Aorta (tissue), 4 donors: Measurements from ENCODE around the gene ACTC1. TPM values are rescaled to one million over a fixed set of nuclear protein-coding genes. Genes with fewer than 3 reads are reported as not detected.

Experiments
- polyA plus RNA-seq, 2 donors: library from polyadenylated mRNA; stranded (reverse); fragments of 200-250 nt; gene quantifications; one replicate each; pipeline ENCODE4 v1.2.3, GENCODE V29; 2013
- total RNA-seq, 2 donors: library from RNA; stranded (reverse); fragmentation: NEBNext Ultra II Directional; extraction: Animal tissue kit (Norgen Biotek cat#: 25700); gene quantifications; one replicate each; pipeline ENCODE4 v1.2.1, GENCODE V29; 2021
- donor health status: healthy with polysubstance abuse.
- donor health status: Bipolar disorder and iron deficiency.
- donor health status: DM: no; HTN: no; CAD: no.
- donor health status: DM: yes; HTN: yes; CAD: no.

The ACTC1 gene
- total and polyA plus RNA-seq, 4 donors: 28.6 to 2,067 (median 71.4) TPM

Other genes starting within 250 kb of the ACTC1 start
- gene GOLGA8B, start 211.9 kb downstream of the ACTC1 start, total RNA-seq: 100 to 1,000 TPM in 1 of 2 donors, 10 to 100 TPM in 1; 93.4 to 127 TPM
- gene GOLGA8B, start 211.9 kb downstream of the ACTC1 start, polyA plus RNA-seq: 100 to 1,000 TPM in 1 of 2 donors, 1 to 10 TPM in 1; 5.8 to 123 TPM
- gene GJD2, start 40.6 kb downstream of the ACTC1 start, total RNA-seq: under 1 TPM in 1 of 2 donors, not detected in 1; 0.13 TPM
- gene GJD2, start 40.6 kb downstream of the ACTC1 start, polyA plus RNA-seq: not detected
- 10 to 100 TPM; 27.2 to 28.9 TPM for gene AQR, start 174.2 kb upstream of the ACTC1 start, total RNA-seq
- 10 to 100 TPM in 1 of 2 donors, 1 to 10 TPM in 1; 3.8 to 12.5 TPM for gene AQR, start 174.2 kb upstream of the ACTC1 start, polyA plus RNA-seq
- 10 to 100 TPM; 25.5 to 25.8 TPM for gene ZNF770, start 192.7 kb upstream of the ACTC1 start, total RNA-seq
- gene ZNF770, start 192.7 kb upstream of the ACTC1 start, polyA plus RNA-seq: 1 to 10 TPM; 7.4 to 8.3 TPM